GM12878 (cell line): Measurements from ENCODE around the gene METTL16. TPM values are rescaled to one million over a fixed set of nuclear protein-coding genes. Genes with fewer than 3 reads are reported as not detected.

ENCODE experiments used
- ATAC-seq: fragments of 200-7000 bp; cut with Tn5 transposase; 3 replicates; pipeline ENCODE4 v1.9.1; 2020; ENCODE audit warnings: mild to moderate bottlenecking, moderate library complexity
- BruUV-seq: library from RNA; stranded (reverse); fragments of 400-500 nt; replicated peaks from 2 replicates; lab custom pipeline; 2021; lab: Mats Ljungman, UMichigan
- CTCF ChIA-PET: fragments of 300-600 bp; sonication (Branson Sonifier 250); formaldehyde crosslinking; extraction: SDS; loops from one replicate; lab custom pipeline; 2021; ENCODE audit warnings: inconsistent platforms; lab: Yijun Ruan, JAX
- POLR2A ChIA-PET: fragments of 350-600 bp; formaldehyde crosslinking; extraction: SDS; loops from one replicate; lab custom pipeline; 2021; ENCODE audit warnings: inconsistent platforms; lab: Charles Lee
- RAD21 ChIA-PET: fragments of 300-600 bp; sonication (Branson Sonifier 250); formaldehyde crosslinking; loops from one replicate; lab custom pipeline; 2023; ENCODE audit warnings: antibody characterized with exemption; ENCODE audit not compliant: unreplicated experiment; lab: Charles Lee
- SMC1A ChIA-PET: fragments of 300-600 bp; sonication (Branson Sonifier 250); formaldehyde crosslinking; loops from one replicate; lab custom pipeline; 2023; ENCODE audit not compliant: unreplicated experiment, uncharacterized antibody; lab: Charles Lee
- DNase-seq: peaks from one replicate; pipeline ENCODE4 v3.0.0-alpha.2; 2011; ENCODE audit warnings: low read depth, low spot score
- FAIRE-seq: peaks from 3 replicates; lab custom pipeline; 2011; peaks lifted over from hg19 to GRCh38; lab: Jason Lieb, UNC
- H2AFZ ChIP-seq: 2 replicates; pipeline ENCODE4 v1.6.0; 2011; ENCODE audit warnings: low read depth, low read length, control low read depth; ENCODE audit not compliant: control insufficient read depth
- H3K27ac ChIP-seq: 2 replicates; pipeline ENCODE4 v1.5.1; 2011; ENCODE audit warnings: control low read depth; ENCODE audit not compliant: control insufficient read depth, insufficient read depth
- H3K27me3 ChIP-seq, 2 experiments: replicated peaks in 1 of 2; 2 replicates each; pipeline versions ENCODE4 v1.6.0 to v1.6.1; 2011; ENCODE audit warnings: low read length in 1 of 2; ENCODE audit not compliant: control insufficient read depth in 2 of 2, insufficient read depth in 2 of 2
- H3K36me3 ChIP-seq, 2 experiments: 2 replicates each; pipeline ENCODE4 v1.5.1; 2011; ENCODE audit warnings: low read length in 1 of 2; ENCODE audit not compliant: control insufficient read depth in 2 of 2, insufficient read depth in 2 of 2
- H3K4me1 ChIP-seq: 2 replicates; pipeline ENCODE4 v1.6.1; 2011; ENCODE audit warnings: mild to moderate bottlenecking, low read length, moderate library complexity, mixed read lengths; ENCODE audit not compliant: control insufficient read depth, insufficient read depth
- H3K4me2 ChIP-seq: 2 replicates; pipeline ENCODE4 v1.6.0; 2011; ENCODE audit warnings: control low read depth; ENCODE audit not compliant: control insufficient read depth, insufficient read depth
- H3K4me3 ChIP-seq: fragments of 200-600 bp; sonication (generic); 2 replicates; pipeline ENCODE4 v1.5.1; 2016
- H3K79me2 ChIP-seq: 2 replicates; pipeline ENCODE4 v1.6.0; 2011; ENCODE audit warnings: low read length; ENCODE audit not compliant: control insufficient read depth, insufficient read depth
- H3K9ac ChIP-seq: 2 replicates; pipeline ENCODE4 v1.8.0; 2011; ENCODE audit warnings: low read length, control low read depth, mixed read lengths; ENCODE audit not compliant: control insufficient read depth, insufficient read depth
- H3K9me3 ChIP-seq: replicated peaks from 3 replicates; pipeline ENCODE4 v1.5.1; 2011; ENCODE audit warnings: mild to moderate bottlenecking, low read length; ENCODE audit not compliant: control insufficient read depth, insufficient read depth
- H4K20me1 ChIP-seq: 2 replicates; pipeline ENCODE4 v1.6.0; 2011; ENCODE audit not compliant: control insufficient read depth, insufficient read depth
- BACH1 ChIP-seq: fragments of 450-650 bp; IDR thresholded peaks from 2 replicates; pipeline ENCODE4 v1.6.1; 2017; ENCODE audit warnings: mild to moderate bottlenecking, borderline replicate concordance
- CEBPZ ChIP-seq: fragments of 150-350 bp; IDR thresholded peaks from 2 replicates; pipeline ENCODE4 v1.6.1; 2016; ENCODE audit warnings: low read depth, low read length
- CREB1 ChIP-seq: IDR thresholded peaks from 2 replicates; pipeline ENCODE4 v1.6.1; 2012; ENCODE audit warnings: low read depth, mild to moderate bottlenecking, inconsistent platforms
- IKZF2 ChIP-seq, 2 experiments: fragments of 450-650 bp; IDR thresholded peaks; 2 replicates each; pipeline ENCODE4 v1.6.1; 2017; ENCODE audit warnings: mild to moderate bottlenecking in 2 of 2, moderate library complexity in 2 of 2
- NFIC ChIP-seq: IDR thresholded peaks from 2 replicates; pipeline ENCODE4 v1.6.1; 2012; ENCODE audit warnings: low read depth, mild to moderate bottlenecking, inconsistent platforms, low read length, moderate library complexity
- STAT3 ChIP-seq: IDR thresholded peaks from 2 replicates; pipeline ENCODE4 v1.6.1; 2011; ENCODE audit warnings: low read depth, low read length, improper control_type of control experiment
- TCF12 ChIP-seq: IDR thresholded peaks from 2 replicates; pipeline ENCODE4 v1.6.1; 2011; ENCODE audit warnings: low read depth, mild to moderate bottlenecking, low read length
- WGBS: methylation state at CpG from one replicate; pipeline ENCODE4 v1.1.6; 2016; ENCODE audit warnings: low lambda C conversion rate; ENCODE audit not compliant: insufficient replicate concordance, insufficient coverage; ENCODE audit errors: missing lambda C conversion rate; 5-methylcytosine and 5-hydroxymethylcytosine counted together
- in situ Hi-C: fragments of 300-500 bp; cut with MboI; formaldehyde crosslinking; loops from 9 replicates; pipeline ENCODE4 v1.14.3; 2018; ENCODE audit warnings: mixed read lengths
- intact Hi-C: fragments of 100-400 bp; cut with micrococcal nuclease; formaldehyde crosslinking; loops from one replicate; pipeline ENCODE4 v1.14.2; 2022; ENCODE audit not compliant: unreplicated experiment
- polyA plus RNA-seq, 11 experiments: library from polyadenylated mRNA; depleted of rRNA in 4 of 11; unstranded in 6 of 11; stranded (reverse) in 5 of 11; fragments of >200 nt; fragmentation: Nextera tagmentation in 4 of 11; fragmentation: Illumina TruSeq in 1 of 11; extraction: Ambion mirVana in 4 of 11; extraction: Trizol in 1 of 11; gene quantifications; 1 replicate in 1 of 11; 2 replicates in 10 of 11; pipeline versions ENCODE4 v1.2.1 to v1.2.3, GENCODE V29; 2011 to 2016; ENCODE audit warnings: inconsistent platforms in 2 of 11, missing spikeins in 2 of 11, low read depth in 1 of 11
- total RNA-seq, 4 experiments: library from RNA; depleted of rRNA in 3 of 4; stranded (reverse); fragments of >200 nt in 3 of 4; fragmentation: Illumina TruSeq in 1 of 4; extraction: Trizol in 1 of 4; gene quantifications; 2 replicates each; pipeline versions ENCODE4 v1.2.1 to v1.2.3, GENCODE V29; 2013 to 2021
- TF ChIP-seq, protein P1 (sequence below): fragments of 150-350 bp; IDR thresholded peaks from 2 replicates; pipeline ENCODE4 v1.6.1; 2014; ENCODE audit warnings: mild to moderate bottlenecking, low read depth, low read length
- TF ChIP-seq, protein P2 (sequence below), 3 experiments: IDR thresholded peaks in 2 of 3; conservative IDR thresholded peaks in 1 of 3; 2 replicates each; pipeline ENCODE4 v1.5.1; 2011; ENCODE audit warnings: low read depth in 3 of 3, low read length in 3 of 3, mild to moderate bottlenecking in 3 of 3, control low read depth in 2 of 3, moderate library complexity in 2 of 3, inconsistent platforms in 1 of 3, mixed read lengths in 1 of 3; ENCODE audit not compliant: control insufficient read depth in 2 of 3, insufficient read depth in 1 of 3; ENCODE audit errors: extremely low read depth in 1 of 3

The METTL16 gene
- total and polyA plus RNA-seq, 10 of the 15 experiments (the other 5 are each of a cell fraction or from before 2014, with no cell fraction given), result 15.6 to 34.3 (median 23.7) TPM

- H4K20me1 ChIP-seq, result no peaks in the 10 kb centered on the region
- H3K4me3 ChIP-seq, result no peak overlapping the region
- no peaks in the 10 kb centered on the region for H3K79me2 ChIP-seq
- no peak for TF ChIP-seq BACH1
- no peak for TF ChIP-seq IKZF2 (IDR thresholded peaks at IDR 0.05)
- TF ChIP-seq, protein P1, sequence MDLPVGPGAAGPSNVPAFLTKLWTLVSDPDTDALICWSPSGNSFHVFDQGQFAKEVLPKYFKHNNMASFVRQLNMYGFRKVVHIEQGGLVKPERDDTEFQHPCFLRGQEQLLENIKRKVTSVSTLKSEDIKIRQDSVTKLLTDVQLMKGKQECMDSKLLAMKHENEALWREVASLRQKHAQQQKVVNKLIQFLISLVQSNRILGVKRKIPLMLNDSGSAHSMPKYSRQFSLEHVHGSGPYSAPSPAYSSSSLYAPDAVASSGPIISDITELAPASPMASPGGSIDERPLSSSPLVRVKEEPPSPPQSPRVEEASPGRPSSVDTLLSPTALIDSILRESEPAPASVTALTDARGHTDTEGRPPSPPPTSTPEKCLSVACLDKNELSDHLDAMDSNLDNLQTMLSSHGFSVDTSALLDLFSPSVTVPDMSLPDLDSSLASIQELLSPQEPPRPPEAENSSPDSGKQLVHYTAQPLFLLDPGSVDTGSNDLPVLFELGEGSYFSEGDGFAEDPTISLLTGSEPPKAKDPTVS, result no peak
- TF ChIP-seq NFIC, result no peak
- TF ChIP-seq TCF12, result no peak
- TF ChIP-seq CEBPZ, result no peak
- TF ChIP-seq CREB1, result no peak
- TF ChIP-seq, protein P2, sequence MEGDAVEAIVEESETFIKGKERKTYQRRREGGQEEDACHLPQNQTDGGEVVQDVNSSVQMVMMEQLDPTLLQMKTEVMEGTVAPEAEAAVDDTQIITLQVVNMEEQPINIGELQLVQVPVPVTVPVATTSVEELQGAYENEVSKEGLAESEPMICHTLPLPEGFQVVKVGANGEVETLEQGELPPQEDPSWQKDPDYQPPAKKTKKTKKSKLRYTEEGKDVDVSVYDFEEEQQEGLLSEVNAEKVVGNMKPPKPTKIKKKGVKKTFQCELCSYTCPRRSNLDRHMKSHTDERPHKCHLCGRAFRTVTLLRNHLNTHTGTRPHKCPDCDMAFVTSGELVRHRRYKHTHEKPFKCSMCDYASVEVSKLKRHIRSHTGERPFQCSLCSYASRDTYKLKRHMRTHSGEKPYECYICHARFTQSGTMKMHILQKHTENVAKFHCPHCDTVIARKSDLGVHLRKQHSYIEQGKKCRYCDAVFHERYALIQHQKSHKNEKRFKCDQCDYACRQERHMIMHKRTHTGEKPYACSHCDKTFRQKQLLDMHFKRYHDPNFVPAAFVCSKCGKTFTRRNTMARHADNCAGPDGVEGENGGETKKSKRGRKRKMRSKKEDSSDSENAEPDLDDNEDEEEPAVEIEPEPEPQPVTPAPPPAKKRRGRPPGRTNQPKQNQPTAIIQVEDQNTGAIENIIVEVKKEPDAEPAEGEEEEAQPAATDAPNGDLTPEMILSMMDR (IDR thresholded peaks at IDR 0.05 in 2 of 3, conservative IDR thresholded peaks at IDR 0.05 in 1 of 3; ENCODE audit: control insufficient read depth in 2 of 3, extremely low read depth in 1 of 3, insufficient read depth in 1 of 3, low read depth in 3 of 3, low read length in 3 of 3), result no peak
- TF ChIP-seq STAT3, result no peak
- intact Hi-C loops, result no loop called here
- WGBS, result 54% methylated on average over 9 of the region's 9 CpGs
- FAIRE-seq, result no peak
- ChIA-PET SMC1A (no interaction called here), POLR2A (interaction anchor here (0.6 kb wide), 1 partner anchor 290 kb away, joined by 4 read pairs; no protein-coding TSS in a partner anchor), RAD21 (no interaction called here), CTCF (interaction anchor here (0.6 kb wide), 1 partner anchor 8 kb away, joined by 3 read pairs; no protein-coding TSS in a partner anchor)
- no peak overlapping the region for H2AFZ ChIP-seq
- no peaks in the 10 kb centered on the region for H3K36me3 ChIP-seq
- in situ Hi-C loops, result no loop called here
- peaks cover 6% of the 10 kb centered on the region for H3K4me1 ChIP-seq
- BruUV-seq, result no TSS peak
- no peak overlapping the region for H3K9ac ChIP-seq
- no peak for DNase-seq
- H3K4me2 ChIP-seq, result no peak overlapping the region
- no peak overlapping the region for H3K27ac ChIP-seq
- no peaks in the 10 kb centered on the region for H3K9me3 ChIP-seq
- H3K27me3 ChIP-seq, result no peaks in the 10 kb centered on the region
- ATAC-seq, result no peak
Measured at GRCh38 chr17:2547176-2547575, 35.5 kb upstream of the METTL16 start.
